GM12892 (cell line): Measurements from ENCODE around the gene EDN2.

Experiments used
- POLR2A ChIP-seq: IDR thresholded peaks from 2 replicates; pipeline ENCODE4 v1.6.1; 2011; ENCODE audit warnings: low read depth, low read length, control low read depth
- POLR2AphosphoS5 ChIP-seq: IDR thresholded peaks from 2 replicates; pipeline ENCODE4 v1.6.1; 2011; ENCODE audit warnings: low read depth, low read length, control low read depth

DNA sequence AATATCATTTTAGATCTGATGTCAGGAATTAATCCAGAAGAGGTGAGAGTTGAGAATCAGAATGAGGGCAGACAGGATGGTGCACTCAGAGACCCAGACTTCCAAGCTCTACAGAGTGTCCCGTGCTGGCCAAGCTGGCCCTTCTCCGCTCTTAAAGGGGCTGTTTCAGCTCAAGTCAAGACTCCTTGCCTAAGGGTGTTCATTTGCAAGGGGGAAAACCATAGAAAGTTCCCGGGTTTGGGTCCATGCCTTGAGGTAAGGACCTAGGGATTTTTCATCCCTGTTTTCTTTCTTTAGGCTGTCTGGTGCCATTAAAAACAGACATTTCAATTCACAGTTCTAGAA lies 47.5 kb downstream of the EDN2 start:
- TF ChIP-seq POLR2A (no peak), POLR2AphosphoS5 (no peak)
